ENCODE measurements around the gene KLC1. TPM values are rescaled to one million over a fixed set of nuclear protein-coding genes. Genes with fewer than 3 reads are reported as not detected.

KLC1 gene
- total RNA-seq, 4 donors from 2014 or later = 236 to 340 (median 281) TPM

- no peaks in the 10 kb centered on the region for H3K27me3 ChIP-seq
- no peak for DNase-seq
- intact Hi-C loops (cut with DNase I) = no loop called here
- no peak overlapping the region for H3K27ac ChIP-seq
- peaks cover 19 to 34% of the 10 kb centered on the region in 2 donors for H3K4me1 ChIP-seq
- no peaks in the 10 kb centered on the region for H3K36me3 ChIP-seq
- WGBS, 2 donors = 84 to 87% methylated on average over 26 of the region's 26 CpGs
- H3K9me3 ChIP-seq = no peaks in the 10 kb centered on the region
- H3K4me3 ChIP-seq (replicated peaks in 1 of 3) = no peak overlapping the region
- TF ChIP-seq POLR2A (IDR thresholded peaks at IDR 0.05) (no peak), CTCF (IDR thresholded peaks at IDR 0.05) (no peak)
Measured at GRCh38 chr14:103721334-103722120, 92.5 kb downstream of the KLC1 start.

- Histone ChIP-seq H3K9me3 (no peaks in the 10 kb centered on the region), H3K36me3 (no peaks in the 10 kb centered on the region), H3K27ac (peak overlapping the region in 2 of 3 donors; percentile 27 to 67), H3K4me1 (peaks cover 21 to 37% of the 10 kb centered on the region in 2 donors), H3K4me3 (replicated peaks in 1 of 3) (no peak overlapping the region), H3K27me3 (no peaks in the 10 kb centered on the region)
- DNase-seq = no peak
- TF ChIP-seq POLR2A (IDR thresholded peaks at IDR 0.05) (no peak), CTCF (IDR thresholded peaks at IDR 0.05) (no peak)
- 82 to 96% methylated on average over 5 of the region's 7 CpGs for WGBS, 2 donors
- intact Hi-C loops (cut with DNase I) = no loop called here
Measured at GRCh38 chr14:103723748-103724081, 94.7 kb downstream of the KLC1 start.

- H3K36me3 ChIP-seq = no peaks in the 10 kb centered on the region
- 62 to 70% methylated on average over 5 of the region's 20 CpGs for WGBS, 2 donors
- TF ChIP-seq CTCF (IDR thresholded peaks at IDR 0.05) = no peak
- TF ChIP-seq POLR2A (IDR thresholded peaks at IDR 0.05) = no peak
- DNase-seq = peak in 1 of 2 donors; percentile 23
- intact Hi-C loops (cut with DNase I) = no loop called here
- no peaks in the 10 kb centered on the region for H3K9me3 ChIP-seq
- H3K4me1 ChIP-seq = peaks cover 21 to 38% of the 10 kb centered on the region in 2 donors
- no peak overlapping the region for H3K4me3 ChIP-seq (replicated peaks in 1 of 3)
- H3K27ac ChIP-seq = peak overlapping the region in 2 of 3 donors; percentile 27 to 67
- H3K27me3 ChIP-seq = no peaks in the 10 kb centered on the region
Measured at GRCh38 chr14:103724116-103724515, 95.1 kb downstream of the KLC1 start.

- intact Hi-C loops (cut with DNase I) = no loop called here
- H3K36me3 ChIP-seq = peaks cover 0 to 5% of the 10 kb centered on the region in 2 donors
- no peak overlapping the region for H3K27ac ChIP-seq
- no peaks in the 10 kb centered on the region for H3K9me3 ChIP-seq
- no peak overlapping the region for H3K4me3 ChIP-seq (replicated peaks in 1 of 3)
- 96 to 98% methylated on average over 7 to 24 of the region's 29 CpGs for WGBS, 2 donors
- no peak for DNase-seq
- TF ChIP-seq CTCF (IDR thresholded peaks at IDR 0.05) (no peak), POLR2A (IDR thresholded peaks at IDR 0.05) (no peak)
- no peaks in the 10 kb centered on the region for H3K27me3 ChIP-seq
- peaks cover 27 to 47% of the 10 kb centered on the region in 2 donors for H3K4me1 ChIP-seq
Measured at GRCh38 chr14:103725001-103725682, 96.1 kb downstream of the KLC1 start.
